ENCODE measurements around the gene SAMSN1.

Gene SAMSN1

GRCh38 chr21:14452727-14453241, 93.3 kb downstream of the SAMSN1 start:
- TF ChIP-seq CTCF (IDR thresholded peaks at IDR 0.05; ENCODE audit: low read depth, low read length): no peak

GRCh38 chr21:14452031-14452726, 93.9 kb downstream of the SAMSN1 start:
- DNase-seq (ENCODE audit: low read depth in 2 of 2): peak in 1 of 2 donors; percentile 0
- no peak overlapping the region for H3K4me3 ChIP-seq (replicated peaks in 1 of 2; ENCODE audit: low read depth in 2 of 2, low read length in 2 of 2)
- no peak for TF ChIP-seq CTCF (IDR thresholded peaks at IDR 0.05; ENCODE audit: low read depth, low read length)

More at GRCh38 chr21:14452727-14453241, 93.3 kb downstream of the SAMSN1 start:
- no peak for DNase-seq (ENCODE audit: low read depth in 2 of 2)
- no peak overlapping the region for H3K4me3 ChIP-seq (replicated peaks in 1 of 2; ENCODE audit: low read depth in 2 of 2, low read length in 2 of 2)

- no peak overlapping the region for H3K4me3 ChIP-seq (replicated peaks in 1 of 2; ENCODE audit: low read depth in 2 of 2, low read length in 2 of 2)
- no peak for TF ChIP-seq CTCF (IDR thresholded peaks at IDR 0.05; ENCODE audit: low read depth, low read length)
- no peak for DNase-seq (ENCODE audit: low read depth in 2 of 2)
Measured at GRCh38 chr21:14451546-14451945, 94.6 kb downstream of the SAMSN1 start.

- H3K4me3 ChIP-seq (replicated peaks in 1 of 2; ENCODE audit: low read depth in 2 of 2, low read length in 2 of 2): no peak overlapping the region
- no peak for TF ChIP-seq CTCF (IDR thresholded peaks at IDR 0.05; ENCODE audit: low read depth, low read length)
- no peak for DNase-seq (ENCODE audit: low read depth in 2 of 2)
Measured at GRCh38 chr21:14448784-14449183, 97.3 kb downstream of the SAMSN1 start.

GRCh38 chr21:14438211-14438610, 107.9 kb downstream of the SAMSN1 start:
- H3K4me3 ChIP-seq (replicated peaks in 1 of 2; ENCODE audit: low read depth in 2 of 2, low read length in 2 of 2): no peak overlapping the region
- TF ChIP-seq CTCF (IDR thresholded peaks at IDR 0.05; ENCODE audit: low read depth, low read length): no peak
- DNase-seq (ENCODE audit: low read depth in 2 of 2): peak; percentile 3 to 31

GRCh38 chr21:14435423-14435822, 110.7 kb downstream of the SAMSN1 start:
- DNase-seq (ENCODE audit: low read depth in 2 of 2): no peak
- TF ChIP-seq CTCF (IDR thresholded peaks at IDR 0.05; ENCODE audit: low read depth, low read length): no peak
- no peak overlapping the region for H3K4me3 ChIP-seq (replicated peaks in 1 of 2; ENCODE audit: low read depth in 2 of 2, low read length in 2 of 2)
